NCI-H1417 treated with DMSO at 0.1 percent for 48 hours (cell line): ENCODE measurements around the gene KIF6.

Experiments used
- DNase-seq: peaks from one replicate; lab custom pipeline; 2025; lab: John Stamatoyannopoulos, UW

The KIF6 gene

GRCh38 chr6:39593646-39594045, 131.6 kb downstream of the KIF6 start:
- no peak for DNase-seq

DNA sequence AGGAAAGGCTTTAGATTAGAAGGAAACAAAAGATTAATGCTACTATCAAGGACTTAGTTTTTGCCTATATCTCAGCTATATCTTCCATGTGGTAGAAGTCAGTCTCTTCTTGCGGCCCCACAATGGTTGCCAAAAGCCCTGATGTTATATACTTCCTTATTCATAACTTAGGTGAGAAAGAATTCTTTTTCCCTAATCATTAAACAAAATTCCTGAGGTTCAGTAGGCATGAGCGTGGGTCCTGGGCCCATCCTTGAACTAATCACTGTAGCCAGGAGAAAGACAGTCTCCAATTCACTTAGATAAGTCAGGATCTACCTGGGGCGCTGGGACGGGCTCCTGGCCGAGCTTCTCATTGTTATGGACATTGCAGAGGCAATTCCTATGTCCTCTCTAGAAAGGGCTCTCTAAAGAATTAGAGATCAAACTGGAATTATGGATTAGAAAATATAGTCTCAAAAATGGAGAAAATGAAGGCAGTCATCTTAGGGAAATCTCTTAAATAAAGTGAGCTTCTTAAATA, 134.3 kb downstream of the KIF6 start:
- no peak for DNase-seq

DNA sequence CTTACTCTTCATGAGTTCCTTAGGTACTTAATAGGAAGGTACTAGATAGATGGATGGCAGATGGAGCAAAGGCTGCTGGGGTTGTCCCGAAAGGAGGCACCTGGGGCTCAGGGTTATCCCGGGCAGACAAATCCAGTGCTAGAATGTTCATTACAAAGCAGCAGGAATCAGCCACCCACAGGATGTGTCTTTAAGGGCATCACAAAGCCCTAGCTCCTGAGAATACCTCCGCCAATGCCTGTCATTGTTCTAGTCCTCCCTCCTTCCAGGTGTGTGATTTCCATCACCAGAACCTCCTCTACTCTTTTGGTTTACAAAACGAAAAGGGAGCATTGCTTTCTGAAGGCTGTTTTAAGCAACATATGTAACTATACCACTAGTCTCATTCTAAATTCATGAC, 138.1 kb downstream of the KIF6 start:
- no peak for DNase-seq

DNA sequence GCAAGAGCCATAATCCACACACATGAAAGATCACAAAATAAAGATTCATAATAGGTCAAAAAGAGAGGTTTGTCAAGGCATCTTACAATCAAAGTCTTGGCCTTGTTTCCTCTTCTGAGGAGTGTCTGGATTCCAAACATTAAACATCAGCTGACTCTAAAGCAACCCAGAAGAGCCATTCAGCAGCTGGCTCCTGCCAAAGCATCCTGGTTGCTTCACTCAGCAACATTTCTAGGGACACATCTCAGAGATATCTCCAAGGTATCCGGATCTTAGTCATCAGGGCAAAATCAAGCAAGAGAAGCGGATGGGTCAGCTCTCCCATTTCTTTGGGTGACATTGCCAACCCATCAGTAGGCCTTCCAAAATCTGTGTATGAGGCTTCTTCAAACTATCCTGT, 139.6 kb downstream of the KIF6 start:
- DNase-seq, result no peak

DNA sequence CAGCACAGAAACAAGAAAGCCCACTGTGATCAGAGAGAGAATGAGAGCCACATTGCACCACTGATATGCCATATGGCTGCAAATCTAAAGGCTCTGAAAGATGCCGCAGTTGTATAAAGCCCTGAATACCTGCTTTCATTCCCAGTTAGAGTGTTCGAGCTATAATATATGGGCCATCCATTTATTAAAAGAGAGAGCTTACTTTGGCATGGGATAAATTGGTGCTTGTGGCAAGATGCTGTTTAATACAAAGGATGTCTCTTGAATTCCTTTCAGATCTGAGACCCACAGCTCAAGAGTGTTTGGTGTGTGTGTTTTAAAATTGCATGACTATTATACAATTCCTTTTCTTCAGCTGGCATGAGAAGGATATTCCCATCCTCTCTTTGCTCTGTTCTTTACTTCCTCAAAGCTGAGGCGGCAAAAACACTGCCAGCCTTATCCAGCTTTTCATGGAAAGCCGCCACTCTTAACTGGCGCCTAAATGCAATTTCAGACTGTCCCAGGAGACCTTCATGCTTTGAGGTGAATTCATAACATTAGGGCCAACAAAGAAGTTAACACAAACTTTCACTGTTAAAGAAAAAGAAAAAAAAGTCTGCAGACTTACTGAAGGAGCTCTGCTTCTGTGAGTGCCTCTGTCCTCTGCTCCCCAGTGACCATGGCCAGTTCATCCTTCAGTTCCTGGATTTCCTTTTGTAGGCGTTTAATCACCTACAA, 147.6 kb downstream of the KIF6 start:
- DNase-seq, result no peak

DNA sequence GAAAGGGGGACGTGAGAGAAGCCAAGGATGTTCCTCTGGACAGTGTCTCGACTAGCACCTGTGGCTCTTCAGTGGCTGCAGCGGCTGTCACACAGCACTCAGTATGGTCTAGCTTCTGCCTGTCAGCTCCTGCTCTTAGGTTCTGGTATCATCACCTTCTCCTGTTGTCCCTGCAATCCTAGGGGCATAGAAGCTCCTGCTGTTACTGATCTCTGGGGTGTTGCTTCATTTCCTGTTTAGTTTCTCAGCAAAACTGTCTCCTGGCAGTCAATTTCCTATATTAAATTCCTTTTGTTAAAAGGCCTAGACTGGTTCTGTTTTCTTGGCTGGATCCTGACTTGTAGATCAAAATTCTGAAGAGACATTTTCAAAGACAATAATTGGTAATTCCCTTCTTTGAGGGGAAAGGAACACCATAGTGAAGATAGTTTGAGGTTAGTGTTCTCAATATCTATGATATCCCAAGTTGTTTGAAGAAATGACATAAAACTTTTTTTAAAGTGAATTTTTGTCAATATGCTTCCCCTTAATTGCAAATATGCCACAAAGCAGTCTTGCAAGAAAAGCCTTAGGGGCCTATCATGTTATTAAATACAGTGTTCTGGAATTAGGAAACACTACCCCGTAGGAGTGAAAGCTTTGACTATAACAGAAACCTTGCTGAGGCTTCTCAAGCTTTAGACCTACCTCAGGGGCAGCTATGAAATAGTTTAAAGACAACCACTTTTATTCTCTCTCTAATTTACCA, 148.5 kb downstream of the KIF6 start:
- DNase-seq, result no peak

- no peak for DNase-seq
Measured at GRCh38 chr6:39574991-39575390, 150.2 kb downstream of the KIF6 start.

GRCh38 chr6:39573541-39573940, 151.7 kb downstream of the KIF6 start:
- DNase-seq, result no peak

GRCh38 chr6:39572661-39573340, 152.4 kb downstream of the KIF6 start:
- DNase-seq, result no peak

DNA sequence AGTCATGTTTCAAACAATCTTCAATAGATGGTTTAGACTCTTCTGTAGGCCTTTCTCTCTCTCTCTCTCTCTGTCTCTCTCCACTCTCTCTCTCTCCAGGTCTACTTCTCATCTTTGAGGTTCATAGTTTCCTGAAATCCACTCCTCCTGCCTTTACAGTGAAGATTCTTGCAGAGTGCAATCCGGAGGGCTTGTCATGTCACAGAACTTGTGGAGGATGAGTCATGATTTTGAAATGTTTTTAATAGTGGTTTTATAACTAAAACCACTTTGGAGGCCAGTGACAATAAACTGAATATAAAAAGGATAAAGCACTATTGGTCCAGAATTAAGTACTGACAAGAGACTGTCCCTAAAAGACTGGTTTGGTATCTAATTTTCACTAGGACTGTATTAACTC, 156.3 kb downstream of the KIF6 start:
- no peak for DNase-seq

GRCh38 chr6:39567091-39567490, 158.1 kb downstream of the KIF6 start:
- DNase-seq, result no peak

DNA sequence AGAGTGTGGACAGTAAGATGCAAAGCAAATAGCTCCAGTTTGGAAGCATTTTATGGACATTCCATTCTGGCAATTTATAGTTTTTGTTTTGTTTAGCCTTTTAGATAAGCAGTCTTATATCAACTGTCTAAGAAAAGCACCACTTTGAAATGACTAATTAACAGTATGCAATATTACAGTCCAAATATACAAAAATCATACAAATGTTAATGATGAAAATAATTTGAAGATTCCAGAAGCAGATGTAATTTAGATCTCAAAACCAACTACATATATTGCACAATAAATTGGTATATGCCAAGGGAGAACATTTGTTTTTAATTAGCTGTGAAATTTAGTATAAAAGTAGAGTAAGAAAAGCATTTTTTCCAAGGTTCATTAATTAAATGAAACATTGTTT, 158.8 kb downstream of the KIF6 start:
- DNase-seq, result no peak

- DNase-seq, result no peak
Measured at GRCh38 chr6:39565956-39566355, 159.3 kb downstream of the KIF6 start.

GRCh38 chr6:39563566-39564311, 161.5 kb downstream of the KIF6 start:
- DNase-seq, result no peak

GRCh38 chr6:39561536-39562266, 163.5 kb downstream of the KIF6 start:
- no peak for DNase-seq

DNA sequence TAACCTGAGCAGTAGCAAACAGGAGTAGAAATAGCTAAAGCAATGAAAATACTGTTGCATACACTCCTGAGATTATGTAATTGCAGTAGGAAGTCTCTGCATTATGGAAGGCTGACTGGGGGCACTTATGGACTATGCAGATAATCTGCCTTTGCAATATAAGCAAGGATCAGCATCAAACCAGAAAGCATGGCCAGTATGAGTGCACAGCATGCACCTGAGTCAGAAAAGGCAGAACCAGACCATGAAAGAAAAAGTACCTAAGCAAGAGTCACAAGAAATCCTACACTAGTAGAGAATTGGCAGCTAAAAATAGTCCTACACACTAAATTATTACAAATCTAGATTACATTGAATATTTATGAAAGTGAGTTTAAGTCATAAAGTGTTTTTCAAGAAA, 164.3 kb downstream of the KIF6 start:
- DNase-seq, result no peak

- DNase-seq, result no peak
Measured at GRCh38 chr6:39558591-39559190, 166.5 kb downstream of the KIF6 start.

DNA sequence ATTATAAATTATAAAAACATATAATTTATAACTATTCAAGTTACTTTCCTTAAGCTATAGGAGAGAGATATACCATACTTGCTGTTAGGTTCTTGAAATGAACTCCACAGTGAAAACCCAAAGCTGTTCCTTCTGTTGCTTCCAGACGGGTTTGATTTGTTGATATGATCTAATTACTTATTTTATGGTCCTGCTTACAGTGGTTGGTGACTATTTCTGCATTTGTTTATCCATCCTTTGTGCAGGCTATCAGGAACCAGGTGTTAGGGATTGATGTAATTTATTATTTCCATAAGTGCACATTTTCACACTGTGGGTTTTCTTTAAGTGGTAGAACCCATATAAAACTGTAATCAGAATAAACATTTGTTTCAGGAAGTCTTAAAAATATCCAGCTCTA, 167.1 kb downstream of the KIF6 start:
- peak; percentile 25 for DNase-seq

DNA sequence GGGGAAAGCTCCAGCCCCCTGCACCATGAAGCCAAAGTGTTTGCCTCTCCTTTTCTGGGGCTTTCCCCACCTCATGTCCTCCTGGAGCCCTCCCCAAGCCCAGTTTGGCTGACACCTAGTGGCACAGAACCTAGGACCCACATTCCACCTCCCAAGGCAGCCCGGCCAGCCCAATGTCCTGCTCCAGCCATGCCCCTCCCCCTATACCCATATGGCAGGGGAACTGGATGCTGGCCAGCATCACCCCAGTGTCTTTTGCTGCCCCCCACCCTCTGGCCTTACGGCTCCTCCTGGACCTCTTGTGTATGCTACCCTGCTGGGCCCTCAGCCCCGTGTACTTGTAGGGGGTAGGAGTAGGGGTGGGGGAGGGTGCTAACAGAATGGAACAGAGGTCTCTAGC, 170.1 kb downstream of the KIF6 start:
- DNase-seq, result no peak

- DNase-seq, result no peak
Measured at GRCh38 chr6:39553860-39554802, 171.1 kb downstream of the KIF6 start.
